GM18507 (cell line): ENCODE results near the gene SUSD3.

Source experiments
- DNase-seq: peaks from one replicate; pipeline ENCODE4 v3.0.0; 2011; ENCODE audit warnings: low read depth; ENCODE audit not compliant: insufficient read length; ENCODE audit errors: extremely low spot score
- FAIRE-seq: peaks from 2 replicates; lab custom pipeline; 2011; peaks lifted over from hg19 to GRCh38; lab: Jason Lieb, UNC

SUSD3 gene

DNA sequence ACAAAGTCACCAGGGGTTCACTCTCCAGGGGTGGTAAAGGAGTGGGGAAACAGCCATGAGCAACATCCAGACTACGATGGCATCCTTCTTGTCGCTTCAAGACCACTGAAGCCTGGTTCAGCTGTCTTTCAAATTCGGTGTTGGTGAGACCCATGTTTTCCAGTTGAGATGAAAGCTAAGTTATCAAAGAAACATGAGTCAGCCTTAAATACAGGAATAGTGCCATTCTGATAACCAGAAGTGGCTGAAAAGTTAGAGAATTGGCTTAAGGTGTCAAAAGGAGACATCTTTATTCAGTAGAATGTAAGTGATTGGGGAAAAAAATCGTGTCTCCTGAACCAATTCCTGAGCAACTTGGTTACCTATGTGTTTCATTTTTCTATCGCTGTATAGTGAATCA is 30.5 kb downstream of the SUSD3 start:
- no peak for FAIRE-seq
- no peak for DNase-seq

DNA sequence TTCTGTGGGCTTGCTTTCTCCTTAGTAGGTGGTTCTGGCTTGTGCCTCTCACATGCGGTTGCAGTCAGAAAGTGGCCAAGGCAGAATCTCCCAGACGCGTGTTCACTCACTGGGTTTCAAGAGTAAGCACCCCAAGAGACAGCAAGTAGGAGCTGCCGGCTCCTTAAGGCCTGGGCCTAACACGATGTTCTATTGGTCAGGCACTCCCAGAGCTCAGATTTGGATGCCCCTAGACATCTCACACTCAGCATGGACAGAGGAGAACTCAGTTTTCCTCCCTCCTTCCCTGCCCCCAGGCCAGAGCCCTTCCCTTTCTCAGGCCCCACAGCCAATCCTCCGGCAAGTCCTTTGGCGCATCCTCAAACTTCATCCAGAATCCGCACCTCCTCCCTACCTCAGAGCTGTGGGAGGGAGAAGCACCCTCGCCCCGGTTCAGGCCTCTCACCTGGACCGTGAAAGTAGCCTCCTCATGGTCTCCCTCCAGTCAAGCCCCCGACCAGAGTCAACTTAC is 31.0 kb downstream of the SUSD3 start:
- FAIRE-seq = no peak
- no peak for DNase-seq

DNA sequence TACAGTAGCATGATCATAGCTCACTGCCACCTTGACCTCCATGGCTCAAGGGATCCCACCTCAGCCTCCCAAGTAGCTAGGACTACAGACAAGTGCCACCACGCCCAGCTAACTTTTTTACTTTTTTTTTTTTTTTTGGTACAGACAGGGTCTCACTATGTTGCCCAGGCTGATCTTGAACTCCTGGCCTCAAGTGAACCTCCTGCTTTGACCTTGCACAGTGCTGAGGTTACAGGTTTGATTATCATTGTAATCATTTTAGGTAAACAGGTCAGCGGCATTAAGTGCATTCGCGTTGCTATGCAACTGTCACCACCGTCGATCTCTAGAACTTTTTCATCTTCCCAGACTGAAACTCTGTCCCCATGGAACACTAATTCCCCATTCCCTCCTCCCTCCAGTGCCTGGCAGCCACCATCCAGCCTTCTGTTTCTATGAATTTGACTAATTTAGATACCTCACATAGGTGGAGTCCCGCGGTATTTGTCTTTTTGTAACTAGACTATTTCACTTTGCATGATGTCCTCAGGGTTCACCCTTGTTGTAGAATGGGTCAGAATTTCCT is 31.7 kb downstream of the SUSD3 start:
- DNase-seq (no peak), FAIRE-seq (no peak)

DNA sequence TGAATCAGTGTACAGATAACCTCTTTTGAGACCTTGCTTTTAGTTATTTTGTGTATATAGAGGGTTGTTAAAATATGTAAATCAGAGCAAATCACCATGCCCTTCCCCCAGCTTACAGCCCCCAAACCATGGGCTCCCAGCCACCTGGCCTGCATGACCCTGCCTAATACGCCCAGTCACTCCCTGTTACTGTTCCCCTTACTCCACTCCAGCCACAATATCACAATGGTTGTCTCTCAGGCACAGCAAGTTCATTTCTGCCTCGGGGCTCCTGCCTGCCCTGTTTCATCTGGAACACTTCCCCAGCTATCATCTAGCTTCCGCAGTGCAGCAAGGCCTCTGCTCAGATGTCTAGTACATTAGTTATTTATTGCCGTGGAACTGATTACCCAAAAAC is 32.6 kb downstream of the SUSD3 start:
- no peak for FAIRE-seq
- DNase-seq = no peak

DNA sequence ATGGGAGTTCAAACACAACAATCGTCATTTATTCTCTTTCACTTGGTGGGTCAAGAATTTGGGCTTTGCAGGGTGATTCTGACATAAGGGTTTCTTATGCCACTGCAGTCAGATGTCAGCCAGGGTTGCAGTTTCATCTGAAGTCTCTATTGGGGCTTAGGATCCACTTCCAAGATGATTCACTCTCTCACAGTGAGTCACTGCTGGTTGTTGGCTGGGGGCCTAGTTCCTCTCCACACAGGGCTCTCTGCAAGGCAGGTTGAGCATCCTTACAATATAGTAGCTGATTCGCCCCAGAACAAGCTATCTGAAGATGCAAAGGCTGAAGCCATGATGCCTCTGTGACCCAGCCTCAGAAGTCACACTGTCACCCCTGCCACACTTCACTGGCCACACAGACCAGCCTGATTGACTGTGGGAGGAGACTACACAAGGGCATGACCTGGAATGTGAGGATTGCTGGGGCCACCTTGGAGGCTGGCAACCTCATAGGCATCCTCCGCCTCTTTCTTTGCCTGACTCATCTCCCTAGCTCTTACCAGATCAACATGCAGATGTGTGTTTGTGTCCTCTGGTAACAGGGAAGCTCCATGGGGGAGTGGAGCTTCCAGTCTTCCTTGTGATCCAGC is 33.1 kb downstream of the SUSD3 start:
- DNase-seq (no peak), FAIRE-seq (peak; percentile 80)

- DNase-seq = no peak
- no peak for FAIRE-seq
These were observed 33.9 kb downstream of the SUSD3 start for GRCh38 chr9:93092251-93092991.

- peak; percentile 87 for FAIRE-seq
- no peak for DNase-seq
These were observed 34.8 kb downstream of the SUSD3 start for GRCh38 chr9:93093127-93093876.

GRCh38 chr9:93093877-93094657 is 35.6 kb downstream of the SUSD3 start:
- FAIRE-seq (no peak), DNase-seq (no peak)

GRCh38 chr9:93094658-93095204 is 36.2 kb downstream of the SUSD3 start:
- FAIRE-seq = no peak
- DNase-seq = no peak

GRCh38 chr9:93095205-93096130 is 37.0 kb downstream of the SUSD3 start:
- peak; percentile 96 for DNase-seq
- peak; percentile 97 for FAIRE-seq

GRCh38 chr9:93096131-93096802 is 37.8 kb downstream of the SUSD3 start, which contains the start of gene CARD19:
Gene CARD19, plus strand, starts transcription at chr9:93096217. Its CDS starts 129 bp downstream, at chr9:93096346.
- no peak for FAIRE-seq
- no peak for DNase-seq

- FAIRE-seq (no peak), DNase-seq (no peak)
These were observed 38.4 kb downstream of the SUSD3 start for GRCh38 chr9:93096811-93097382.

GRCh38 chr9:93097511-93098201 is 39.2 kb downstream of the SUSD3 start:
- DNase-seq (no peak), FAIRE-seq (no peak)

- FAIRE-seq (no peak), DNase-seq (no peak)
These were observed 39.9 kb downstream of the SUSD3 start for GRCh38 chr9:93098236-93098946.

DNA sequence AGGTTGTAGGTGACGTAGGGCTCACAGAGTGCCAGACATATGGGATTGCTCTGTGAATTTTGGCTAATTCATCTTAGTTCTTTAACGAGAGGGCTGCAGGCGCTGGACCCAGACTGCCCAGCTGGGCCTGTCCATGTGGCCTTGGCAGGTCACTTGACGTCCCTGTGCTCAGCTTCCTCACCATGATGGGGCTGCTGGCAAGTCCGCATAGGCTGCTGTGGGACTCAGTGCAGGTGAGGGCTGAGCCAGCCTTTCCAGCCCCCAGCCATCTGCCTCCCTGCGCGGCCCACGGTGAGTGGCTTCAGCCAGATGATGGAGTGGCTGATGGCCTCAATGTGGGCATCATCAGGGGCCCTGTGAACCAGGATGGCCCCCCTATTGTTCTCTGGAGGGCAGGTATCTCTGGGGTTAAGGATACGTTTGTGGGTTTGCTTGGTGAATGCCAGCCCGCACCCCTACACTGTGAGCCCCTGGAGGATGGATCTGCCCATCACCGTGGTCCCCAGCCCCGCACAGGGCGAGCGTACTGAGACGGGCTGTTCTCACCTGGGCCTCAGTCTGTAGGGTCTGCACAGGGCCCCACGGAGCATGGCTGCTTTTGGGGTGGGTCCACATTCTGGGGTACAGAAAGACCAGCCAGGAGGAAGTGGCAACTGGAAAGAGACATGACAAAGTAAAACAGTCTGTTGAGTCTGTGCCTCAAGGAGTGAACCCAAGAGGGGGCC is 41.2 kb downstream of the SUSD3 start:
- no peak for DNase-seq

More for the DNA sequence above, 41.2 kb downstream of the SUSD3 start:
- FAIRE-seq = no peak
